H1 (cell line): ENCODE data around the gene NELFB. TPM values are rescaled to one million over a fixed set of nuclear protein-coding genes. Genes with fewer than 3 reads are reported as not detected.

ENCODE experiments used
- CHD1 ChIP-seq: IDR thresholded peaks from 2 replicates; pipeline ENCODE4 v1.6.1; 2012; ENCODE audit warnings: low read depth, low read length, improper control_type of control experiment
- EGR1 ChIP-seq: IDR thresholded peaks from 2 replicates; pipeline ENCODE4 v1.6.1; 2011; ENCODE audit warnings: low read depth, low read length, borderline replicate concordance
- NANOG ChIP-seq: IDR thresholded peaks from 2 replicates; pipeline ENCODE4 v1.6.1; 2011; ENCODE audit warnings: low read length, low read depth, mild to moderate bottlenecking, inconsistent platforms; ENCODE audit not compliant: insufficient read depth, poor library complexity, severe bottlenecking
- NRF1 ChIP-seq: IDR thresholded peaks from 2 replicates; pipeline ENCODE4 v1.6.1; 2011; ENCODE audit warnings: mild to moderate bottlenecking, low read depth, low read length, improper control_type of control experiment
- POLR2AphosphoS5 ChIP-seq: IDR thresholded peaks from 2 replicates; pipeline ENCODE4 v1.6.1; 2011; ENCODE audit warnings: low read depth, low read length
- RAD21 ChIP-seq, 2 experiments: IDR thresholded peaks in 1 of 2; conservative IDR thresholded peaks in 1 of 2; 2 replicates each; pipeline ENCODE4 v1.6.1; 2011; ENCODE audit warnings: low read depth in 2 of 2, low read length in 2 of 2, improper control_type of control experiment in 1 of 2, inconsistent platforms in 1 of 2, mild to moderate bottlenecking in 1 of 2, moderate library complexity in 1 of 2
- RBBP5 ChIP-seq: IDR thresholded peaks from 2 replicates; pipeline ENCODE4 v1.7.1; 2012; ENCODE audit warnings: low read depth, mild to moderate bottlenecking, inconsistent platforms, low read length, moderate library complexity, borderline replicate concordance
- SP2 ChIP-seq: IDR thresholded peaks from 2 replicates; pipeline ENCODE4 v1.6.1; 2012; ENCODE audit warnings: mild to moderate bottlenecking, low read length, inconsistent platforms
- USF2 ChIP-seq: IDR thresholded peaks from 2 replicates; pipeline ENCODE4 v1.6.1; 2011; ENCODE audit warnings: low read length, improper control_type of control experiment
- ZNF274 ChIP-seq: IDR thresholded peaks from 2 replicates; pipeline ENCODE4 v1.7.0; 2012; ENCODE audit warnings: low read length, borderline replicate concordance; ENCODE audit errors: extremely low read depth
- polyA plus RNA-seq, 7 experiments: library from polyadenylated mRNA; depleted of rRNA in 3 of 7; stranded (reverse) in 5 of 7; unstranded in 2 of 7; fragments of >200 nt in 5 of 7; fragments of 200-250 nt in 2 of 7; gene quantifications; 1 replicate in 5 of 7; 2 replicates in 1 of 7; 4 replicates in 1 of 7; pipeline versions ENCODE4 v1.2.1 to v1.2.3, GENCODE V29; 2011 to 2013; ENCODE audit warnings: missing spikeins in 2 of 7, mixed read lengths in 2 of 7
- total RNA-seq: library from RNA; stranded (reverse); fragmentation: NEBNext Ultra II Directional; extraction: Animal tissue kit (Norgen Biotek cat#: 25700); gene quantifications from 2 replicates; pipeline ENCODE4 v1.2.1, GENCODE V29; 2021
- TF ChIP-seq, protein P1 (sequence below): IDR thresholded peaks from 2 replicates; pipeline ENCODE4 v1.6.1; 2012; ENCODE audit warnings: low read length, inconsistent platforms

The NELFB gene
- total and polyA plus RNA-seq, 2 of the 8 experiments (the other 6 are each of a cell fraction or from before 2014, with no cell fraction given), result 57.6 to 78.0 TPM

GRCh38 chr9:137254624-137255447, at the start of gene NELFB (continued):
- TF ChIP-seq, protein P1, sequence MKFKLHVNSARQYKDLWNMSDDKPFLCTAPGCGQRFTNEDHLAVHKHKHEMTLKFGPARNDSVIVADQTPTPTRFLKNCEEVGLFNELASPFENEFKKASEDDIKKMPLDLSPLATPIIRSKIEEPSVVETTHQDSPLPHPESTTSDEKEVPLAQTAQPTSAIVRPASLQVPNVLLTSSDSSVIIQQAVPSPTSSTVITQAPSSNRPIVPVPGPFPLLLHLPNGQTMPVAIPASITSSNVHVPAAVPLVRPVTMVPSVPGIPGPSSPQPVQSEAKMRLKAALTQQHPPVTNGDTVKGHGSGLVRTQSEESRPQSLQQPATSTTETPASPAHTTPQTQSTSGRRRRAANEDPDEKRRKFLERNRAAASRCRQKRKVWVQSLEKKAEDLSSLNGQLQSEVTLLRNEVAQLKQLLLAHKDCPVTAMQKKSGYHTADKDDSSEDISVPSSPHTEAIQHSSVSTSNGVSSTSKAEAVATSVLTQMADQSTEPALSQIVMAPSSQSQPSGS, result no peak
- TF ChIP-seq POLR2AphosphoS5 (0 out of 2 replicates have a peak, but pooled peaks have one; percentile 30), EGR1 (no peak; the same call in 1 of the 2 replicates), USF2 (no peak), SP2 (no peak), ZNF274 (no peak), CHD1 (no peak), RAD21 (IDR thresholded peaks at IDR 0.05 in 1 of 2, conservative IDR thresholded peaks at IDR 0.05 in 1 of 2; ENCODE audit: low read depth in 2 of 2, low read length in 2 of 2) (no peak), NANOG (no peak), RBBP5 (peak; percentile 32; the same call in 1 of the 2 replicates), NRF1 (peak; percentile 52)
- TF ChIP-seq, all 59 proteins: peak for 18
